IPS-15b (cell line): ENCODE data around the gene COL27A1.

ENCODE experiments used
- H3K27me3 ChIP-seq: one replicate; pipeline ENCODE4 v1.6.1; 2013; ENCODE audit warnings: low read length; ENCODE audit not compliant: control insufficient read depth, insufficient read depth
- H3K36me3 ChIP-seq: one replicate; pipeline ENCODE4 v1.6.1; 2013; ENCODE audit warnings: low read length; ENCODE audit not compliant: control insufficient read depth, insufficient read depth
- H3K4me1 ChIP-seq: one replicate; pipeline ENCODE4 v1.6.1; 2013; ENCODE audit warnings: mild to moderate bottlenecking, low read length; ENCODE audit not compliant: control insufficient read depth, insufficient read depth
- H3K4me3 ChIP-seq: one replicate; pipeline ENCODE4 v1.5.1; 2013; ENCODE audit warnings: low read depth, low read length
- H3K9ac ChIP-seq: one replicate; pipeline ENCODE4 v1.6.1; 2013; ENCODE audit warnings: low read depth, mild to moderate bottlenecking, low read length
- H3K9me3 ChIP-seq: one replicate; pipeline ENCODE4 v1.6.1; 2013; ENCODE audit warnings: mild to moderate bottlenecking, low read length; ENCODE audit not compliant: control insufficient read depth, insufficient read depth

COL27A1 gene

GRCh38 chr9:114246558-114246957 is 91.2 kb downstream of the COL27A1 start:
- H3K27me3 ChIP-seq: no peaks in the 10 kb centered on the region

GRCh38 chr9:114247077-114247476 is 91.7 kb downstream of the COL27A1 start:
- Histone ChIP-seq H3K4me3 (no peak overlapping the region), H3K27me3 (no peaks in the 10 kb centered on the region), H3K4me1 (no peaks in the 10 kb centered on the region), H3K9me3 (no peaks in the 10 kb centered on the region), H3K9ac (no peak overlapping the region), H3K36me3 (peaks cover 2% of the 10 kb centered on the region)

More at GRCh38 chr9:114246558-114246957, 91.2 kb downstream of the COL27A1 start:
- Histone ChIP-seq H3K36me3 (peaks cover 2% of the 10 kb centered on the region), H3K4me1 (no peaks in the 10 kb centered on the region), H3K9me3 (no peaks in the 10 kb centered on the region), H3K4me3 (no peak overlapping the region), H3K9ac (no peak overlapping the region)

GRCh38 chr9:114247491-114247890 is 92.2 kb downstream of the COL27A1 start:
- Histone ChIP-seq H3K27me3 (no peaks in the 10 kb centered on the region), H3K9ac (no peak overlapping the region), H3K4me3 (no peak overlapping the region), H3K9me3 (no peaks in the 10 kb centered on the region), H3K36me3 (peaks cover 2% of the 10 kb centered on the region), H3K4me1 (no peaks in the 10 kb centered on the region)

DNA sequence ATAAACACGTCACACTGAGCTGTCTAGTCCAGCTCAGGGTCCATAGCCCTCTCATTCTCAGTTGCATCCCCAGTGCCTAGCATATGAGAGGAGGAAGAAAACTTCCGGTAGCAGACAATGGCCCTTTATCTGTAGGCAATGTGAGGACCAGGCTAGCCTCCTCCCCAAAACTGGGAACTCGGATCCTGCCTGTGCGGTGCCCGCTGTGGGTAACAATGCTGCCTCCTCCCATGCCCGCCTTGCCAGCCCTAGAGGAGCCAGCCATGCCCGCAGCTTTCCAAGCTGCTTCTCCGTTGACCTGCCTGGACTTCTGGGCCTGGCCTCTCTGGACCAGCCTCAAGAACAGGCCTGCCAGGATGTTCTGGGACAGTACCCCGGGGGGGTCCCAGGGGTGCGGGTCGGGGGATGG is 93.0 kb downstream of the COL27A1 start:
- H3K36me3 ChIP-seq: peaks cover 2% of the 10 kb centered on the region
- H3K27me3 ChIP-seq: no peaks in the 10 kb centered on the region
- no peaks in the 10 kb centered on the region for H3K9me3 ChIP-seq
- H3K4me3 ChIP-seq: no peak overlapping the region
- H3K4me1 ChIP-seq: no peaks in the 10 kb centered on the region
- H3K9ac ChIP-seq: no peak overlapping the region

GRCh38 chr9:114249424-114250234 is 94.3 kb downstream of the COL27A1 start:
- H3K4me1 ChIP-seq: no peaks in the 10 kb centered on the region
- H3K9me3 ChIP-seq: no peaks in the 10 kb centered on the region
- H3K9ac ChIP-seq: no peak overlapping the region
- no peaks in the 10 kb centered on the region for H3K27me3 ChIP-seq
- H3K4me3 ChIP-seq: no peak overlapping the region
- peaks cover 2% of the 10 kb centered on the region for H3K36me3 ChIP-seq

DNA sequence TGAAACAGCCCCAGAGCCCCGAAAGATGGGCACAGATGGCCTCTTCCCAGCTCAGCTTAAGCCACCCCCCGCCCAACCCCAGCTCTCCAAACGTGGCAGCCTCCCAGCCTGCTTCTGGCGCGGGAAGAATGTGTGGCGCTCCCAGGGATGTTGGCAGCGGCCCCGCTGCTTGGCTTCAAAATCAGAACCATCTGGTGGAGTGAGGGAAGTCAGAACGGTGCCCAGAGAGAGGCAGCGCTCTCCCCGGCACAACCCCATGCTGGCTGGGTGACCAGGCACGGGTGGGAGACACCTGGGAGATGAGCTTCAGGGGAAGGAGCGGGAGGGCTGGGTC is 94.9 kb downstream of the COL27A1 start:
- H3K9ac ChIP-seq: no peak overlapping the region
- H3K9me3 ChIP-seq: no peaks in the 10 kb centered on the region
- no peaks in the 10 kb centered on the region for H3K4me1 ChIP-seq
- no peaks in the 10 kb centered on the region for H3K27me3 ChIP-seq
- H3K36me3 ChIP-seq: peaks cover 2% of the 10 kb centered on the region
- H3K4me3 ChIP-seq: no peak overlapping the region

- no peaks in the 10 kb centered on the region for H3K4me1 ChIP-seq
- H3K4me3 ChIP-seq: no peak overlapping the region
- H3K9me3 ChIP-seq: no peaks in the 10 kb centered on the region
- peaks cover 2% of the 10 kb centered on the region for H3K36me3 ChIP-seq
- H3K9ac ChIP-seq: no peak overlapping the region
- no peaks in the 10 kb centered on the region for H3K27me3 ChIP-seq
Observed at GRCh38 chr9:114250648-114251047, 95.3 kb downstream of the COL27A1 start.

DNA sequence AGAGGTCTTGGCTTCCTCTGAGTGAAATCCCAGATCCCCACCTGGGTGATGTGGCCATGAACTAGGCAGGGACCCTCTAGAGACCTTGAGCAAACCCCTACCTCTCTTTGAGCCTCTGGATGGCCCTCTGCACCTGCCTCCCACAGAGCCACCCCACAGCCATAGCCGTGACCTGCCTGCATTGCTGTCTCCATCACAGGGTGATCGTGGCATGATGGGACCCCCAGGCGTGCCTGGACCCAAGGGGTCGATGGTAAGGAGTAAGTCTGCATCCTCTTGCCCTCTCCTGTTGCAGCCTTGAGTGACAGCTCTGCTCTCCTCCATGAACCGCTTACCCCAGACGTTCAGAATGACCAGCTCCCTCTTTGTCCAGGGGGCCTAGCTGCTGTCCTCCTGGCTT is 97.1 kb downstream of the COL27A1 start:
- no peaks in the 10 kb centered on the region for H3K9me3 ChIP-seq
- H3K27me3 ChIP-seq: no peaks in the 10 kb centered on the region
- no peak overlapping the region for H3K4me3 ChIP-seq
- H3K9ac ChIP-seq: no peak overlapping the region
- H3K36me3 ChIP-seq: peaks cover 2% of the 10 kb centered on the region
- H3K4me1 ChIP-seq: no peaks in the 10 kb centered on the region

DNA sequence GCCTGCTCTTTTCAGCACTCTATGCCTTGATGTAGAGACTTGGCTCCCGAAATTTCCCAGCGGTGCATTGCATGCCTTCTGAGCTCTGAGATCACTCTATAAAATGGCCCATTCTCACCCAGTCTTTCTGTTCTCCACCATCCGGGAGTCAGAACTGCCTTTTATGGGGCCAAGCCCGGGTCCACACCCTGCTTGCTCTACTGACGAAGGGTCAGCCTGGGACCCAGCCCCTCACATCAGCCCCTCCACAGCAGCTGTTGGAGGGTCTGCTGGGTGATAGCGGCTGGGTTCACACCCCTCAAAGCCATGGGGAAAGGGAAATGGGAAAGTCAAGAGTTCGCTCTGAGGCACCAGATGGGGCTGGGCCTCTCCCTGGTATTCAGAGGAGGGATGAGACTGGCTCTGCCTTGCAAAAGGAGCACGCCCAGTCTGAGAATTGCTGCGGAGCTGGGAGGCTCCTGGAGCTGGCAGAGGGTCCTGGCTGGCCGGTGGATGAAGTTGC is 101.5 kb downstream of the COL27A1 start:
- Histone ChIP-seq H3K27me3 (no peaks in the 10 kb centered on the region), H3K9me3 (no peaks in the 10 kb centered on the region), H3K9ac (no peak overlapping the region), H3K4me3 (no peak overlapping the region), H3K4me1 (no peaks in the 10 kb centered on the region), H3K36me3 (peaks cover 3% of the 10 kb centered on the region)

DNA sequence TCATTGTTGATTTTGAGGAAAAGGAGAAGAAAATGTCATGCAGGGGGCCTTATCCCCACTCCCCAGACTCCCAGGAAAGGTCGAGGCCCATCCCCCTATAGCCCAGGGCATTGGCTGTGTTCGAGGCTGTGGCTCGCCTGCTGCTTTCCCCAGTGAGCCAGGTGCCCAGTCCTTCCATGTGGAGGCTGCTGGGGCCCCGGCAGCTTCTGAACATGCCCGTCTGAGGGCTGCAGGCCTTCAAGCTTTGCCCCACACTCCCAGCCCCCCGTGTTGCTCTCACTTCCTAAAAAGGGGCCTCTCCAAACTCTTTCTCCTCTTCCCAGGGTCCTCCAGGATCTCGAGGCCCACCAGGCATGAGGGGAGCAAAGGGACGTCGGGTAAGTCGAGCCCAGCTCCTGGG is 102.9 kb downstream of the COL27A1 start:
- no peaks in the 10 kb centered on the region for H3K27me3 ChIP-seq
- no peaks in the 10 kb centered on the region for H3K9me3 ChIP-seq
- H3K4me3 ChIP-seq: no peak overlapping the region
- H3K4me1 ChIP-seq: no peaks in the 10 kb centered on the region
- H3K36me3 ChIP-seq: peaks cover 3% of the 10 kb centered on the region
- no peak overlapping the region for H3K9ac ChIP-seq

DNA sequence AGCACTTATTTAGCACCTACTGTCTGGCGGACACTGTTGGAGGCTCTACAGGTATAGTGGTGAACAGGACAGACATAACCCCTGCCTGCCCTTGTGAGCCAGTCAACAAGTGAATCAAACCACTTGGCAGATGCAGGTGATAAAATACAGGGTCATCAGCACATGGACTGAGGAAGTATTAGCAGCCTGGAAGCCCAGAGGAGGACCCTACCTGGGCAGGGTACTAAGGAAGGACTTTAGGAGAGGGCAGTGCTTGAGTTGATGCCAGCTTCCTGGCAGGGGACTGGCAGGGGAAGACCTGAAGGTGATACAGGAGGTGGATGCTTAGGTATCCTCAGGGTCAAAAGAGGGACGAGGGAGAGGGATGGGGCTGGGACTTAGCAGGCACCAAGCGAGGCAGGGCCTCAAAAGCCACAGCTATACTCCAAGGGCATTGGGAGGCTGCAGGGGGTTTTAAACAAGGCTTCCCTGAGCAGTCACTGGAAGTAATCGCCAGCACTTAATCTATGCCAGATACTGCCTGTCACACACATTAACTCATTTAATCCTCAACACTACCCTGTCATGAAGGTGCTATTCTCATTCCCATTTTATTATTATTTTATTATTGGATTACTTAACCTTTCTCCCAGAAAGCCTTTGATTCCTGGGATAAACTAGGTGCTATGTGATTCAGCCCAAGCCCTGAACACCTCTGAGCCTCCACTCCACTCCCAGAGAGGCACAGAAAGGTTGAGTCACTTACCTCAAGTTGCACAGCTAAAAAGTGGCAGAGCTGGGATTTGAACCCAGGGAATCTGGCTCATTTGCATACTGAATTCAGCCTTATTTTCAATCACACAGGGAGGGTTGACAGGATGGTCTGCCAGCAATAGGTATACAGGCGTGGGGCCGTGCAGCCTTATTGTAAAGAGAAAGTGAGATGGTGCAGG is 103.8 kb downstream of the COL27A1 start:
- Histone ChIP-seq H3K36me3 (peaks cover 6% of the 10 kb centered on the region), H3K9me3 (no peaks in the 10 kb centered on the region), H3K27me3 (no peaks in the 10 kb centered on the region), H3K4me1 (no peaks in the 10 kb centered on the region), H3K4me3 (no peak overlapping the region), H3K9ac (no peak overlapping the region)
